Neural cell (in vitro differentiated cells): Measurements from ENCODE around the gene FHL3. TPM values are rescaled to one million over a fixed set of nuclear protein-coding genes. Genes with fewer than 3 reads are reported as not detected.

Experiments used
- H2AFZ ChIP-seq: fragments of 200-600, 300-800 bp; sonication (generic), shearing (Covaris generic); 2 replicates; pipeline ENCODE4 v1.6.0; 2014; ENCODE audit warnings: low read depth, mild to moderate bottlenecking, antibody characterized with exemption, low read length, moderate library complexity
- H3F3A ChIP-seq: fragments of 200-600 bp; shearing (Covaris generic); 2 replicates; pipeline ENCODE4 v1.6.1; 2016; ENCODE audit warnings: mild to moderate bottlenecking, moderate library complexity, mixed read lengths, antibody characterized with exemption, low read length; ENCODE audit not compliant: insufficient read depth, poor library complexity, severe bottlenecking
- H3K27ac ChIP-seq: fragments of 200-600, 300-800 bp; sonication (generic), shearing (Covaris generic); 2 replicates; pipeline ENCODE4 v1.5.1; 2014; ENCODE audit warnings: mild to moderate bottlenecking, low read length, moderate library complexity
- H3K27me3 ChIP-seq: fragments of 300-800, 200-600 bp; sonication (generic), shearing (Covaris generic); 2 replicates; pipeline ENCODE4 v1.6.0; 2014; ENCODE audit warnings: mild to moderate bottlenecking, low read depth, low read length, moderate library complexity; ENCODE audit not compliant: insufficient read depth
- H3K36me3 ChIP-seq: fragments of 300-800, 200-600 bp; sonication (generic), shearing (Covaris generic); 2 replicates; pipeline ENCODE4 v1.5.1; 2014; ENCODE audit warnings: mild to moderate bottlenecking, antibody characterized with exemption, low read length, moderate library complexity; ENCODE audit not compliant: insufficient read depth
- H3K4me2 ChIP-seq: fragments of 300-800, 200-600 bp; sonication (generic), shearing (Covaris generic); 2 replicates; pipeline ENCODE4 v1.6.0; 2014; ENCODE audit warnings: mild to moderate bottlenecking, low read length
- H3K4me3 ChIP-seq: fragments of 300-800, 200-600 bp; sonication (generic), shearing (Covaris generic); 2 replicates; pipeline ENCODE4 v1.5.1; 2014; ENCODE audit warnings: mild to moderate bottlenecking, low read length, moderate library complexity
- H3K79me2 ChIP-seq: fragments of 200-600 bp; shearing (Covaris generic); replicated peaks from 2 replicates; pipeline ENCODE4 v1.6.0; 2014; ENCODE audit warnings: mild to moderate bottlenecking, low read length, moderate library complexity; ENCODE audit not compliant: insufficient read depth
- H3K9ac ChIP-seq: fragments of 300-800, 200-600 bp; sonication (generic), shearing (Covaris generic); 2 replicates; pipeline ENCODE4 v1.6.1; 2016; ENCODE audit warnings: mild to moderate bottlenecking, low read length, mixed read lengths
- H3K9me2 ChIP-seq: fragments of 200-600 bp; shearing (Covaris generic); 2 replicates; pipeline ENCODE4 v1.6.1; 2016; ENCODE audit warnings: mild to moderate bottlenecking, low read length, mixed read lengths; ENCODE audit not compliant: insufficient read depth
- H3K9me3 ChIP-seq: fragments of 200-600, 300-800 bp; sonication (generic), shearing (Covaris generic); 2 replicates; pipeline ENCODE4 v1.6.1; 2016; ENCODE audit warnings: mild to moderate bottlenecking, mixed run types, low read length, moderate library complexity, mixed read lengths
- H4K20me1 ChIP-seq: fragments of 200-600 bp; shearing (Covaris generic); 2 replicates; pipeline ENCODE4 v1.6.1; 2016; ENCODE audit warnings: mild to moderate bottlenecking, mixed run types; ENCODE audit not compliant: insufficient read depth
- EZH2 ChIP-seq: fragments of 200-600, 300-800 bp; shearing (Covaris generic), sonication (generic); IDR thresholded peaks from 2 replicates; pipeline ENCODE4 v1.6.1; 2014; ENCODE audit warnings: antibody characterized with exemption, low read length, borderline replicate concordance, mild to moderate bottlenecking; ENCODE audit not compliant: insufficient read depth, poor library complexity, severe bottlenecking
- MXI1 ChIP-seq: fragments of 450-650 bp; conservative IDR thresholded peaks from 2 replicates; pipeline ENCODE4 v1.6.1; 2014; ENCODE audit warnings: antibody characterized with exemption, mild to moderate bottlenecking; ENCODE audit not compliant: poor library complexity, severe bottlenecking
- POLR2AphosphoS5 ChIP-seq: IDR thresholded peaks from 2 replicates; pipeline ENCODE4 v1.6.1; 2012
- RAD21 ChIP-seq: fragments of 450-650 bp; conservative IDR thresholded peaks from 2 replicates; pipeline ENCODE4 v1.6.1; 2014; ENCODE audit warnings: antibody characterized with exemption, mild to moderate bottlenecking, moderate library complexity
- REST ChIP-seq: IDR thresholded peaks from 2 replicates; pipeline ENCODE4 v1.6.1; 2012; ENCODE audit warnings: borderline replicate concordance
- SMC3 ChIP-seq: fragments of 450-650 bp; conservative IDR thresholded peaks from 2 replicates; pipeline ENCODE4 v1.6.1; 2014; ENCODE audit warnings: antibody characterized with exemption, mild to moderate bottlenecking, moderate library complexity; ENCODE audit not compliant: poor library complexity
- TAF1 ChIP-seq: IDR thresholded peaks from 2 replicates; pipeline ENCODE4 v1.6.1; 2012; ENCODE audit warnings: low read depth
- polyA plus RNA-seq: library from polyadenylated mRNA; depleted of rRNA; stranded (reverse); fragments of >200 nt; gene quantifications from 2 replicates; pipeline ENCODE4 v1.2.3, GENCODE V29; 2014

Gene FHL3
- polyA plus RNA-seq, 1 donor from 2014 or later, result 3.5 TPM

GRCh38 chr1:38039331-38040088 is 34.2 kb upstream of the FHL3 start:
- Histone ChIP-seq H3K79me2 (peaks cover 19% of the 10 kb centered on the region), H3K4me3 (no peak overlapping the region), H3K27me3 (peaks cover 26% of the 10 kb centered on the region), H4K20me1 (peaks cover 11% of the 10 kb centered on the region), H3F3A (no peaks in the 10 kb centered on the region), H3K36me3 (no peaks in the 10 kb centered on the region), H3K9me3 (no peaks in the 10 kb centered on the region), H3K9me2 (no peaks in the 10 kb centered on the region), H3K27ac (no peak overlapping the region), H3K4me2 (no peak overlapping the region), H3K9ac (no peak overlapping the region), H2AFZ (no peak overlapping the region)
- TF ChIP-seq TAF1 (no peak), MXI1 (no peak), POLR2AphosphoS5 (no peak)

- H3K9me2 ChIP-seq, result no peaks in the 10 kb centered on the region
- H3K27ac ChIP-seq, result no peak overlapping the region
- H3F3A ChIP-seq, result no peaks in the 10 kb centered on the region
- peaks cover 12% of the 10 kb centered on the region for H3K79me2 ChIP-seq
- no peak for TF ChIP-seq RAD21
- no peak for TF ChIP-seq EZH2
- no peak for TF ChIP-seq SMC3
- TF ChIP-seq TAF1, result no peak
- TF ChIP-seq MXI1, result no peak
- H2AFZ ChIP-seq, result no peak overlapping the region
- peaks cover 20% of the 10 kb centered on the region for H3K27me3 ChIP-seq
- H3K9me3 ChIP-seq, result no peaks in the 10 kb centered on the region
- no peak overlapping the region for H3K4me3 ChIP-seq
- no peaks in the 10 kb centered on the region for H3K36me3 ChIP-seq
- no peak overlapping the region for H3K9ac ChIP-seq
- H4K20me1 ChIP-seq, result peaks cover 5% of the 10 kb centered on the region
- no peak overlapping the region for H3K4me2 ChIP-seq
These were observed 33.5 kb upstream of the FHL3 start for GRCh38 chr1:38038861-38039260.

GRCh38 chr1:38037221-38037939 is 32.1 kb upstream of the FHL3 start:
- Histone ChIP-seq H4K20me1 (no peaks in the 10 kb centered on the region), H3K4me3 (no peak overlapping the region), H3K9me2 (no peaks in the 10 kb centered on the region), H3K9me3 (no peaks in the 10 kb centered on the region), H3F3A (no peaks in the 10 kb centered on the region), H3K36me3 (no peaks in the 10 kb centered on the region), H3K27ac (no peak overlapping the region), H3K9ac (no peak overlapping the region), H2AFZ (no peak overlapping the region), H3K4me2 (no peak overlapping the region), H3K27me3 (peaks cover 5% of the 10 kb centered on the region), H3K79me2 (no peaks in the 10 kb centered on the region)
- TF ChIP-seq REST (no peak), POLR2AphosphoS5 (no peak), TAF1 (no peak), MXI1 (no peak), RAD21 (no peak), EZH2 (no peak)
